Measurements from ENCODE around the gene FAM193B.
"Not testable (repeated sequence)": the region's sequence is repeated elsewhere in the genome, so short reads cannot be mapped to it uniquely, and the experiment has no call there.

The FAM193B gene

GRCh38 chr5:177575488-177575887, 21.1 kb upstream of the FAM193B start:
- DNase-seq: no peak

- no peak for DNase-seq
Observed at GRCh38 chr5:177569894-177570293, 15.5 kb upstream of the FAM193B start.

GRCh38 chr5:177568326-177568725, 14.0 kb upstream of the FAM193B start:
- no peak for DNase-seq

- no peak for DNase-seq
Observed at GRCh38 chr5:177565046-177565445, 10.7 kb upstream of the FAM193B start.

GRCh38 chr5:177559446-177559941, 5.1 kb upstream of the FAM193B start:
- DNase-seq: not testable (repeated sequence)

GRCh38 chr5:177557796-177558195, 3.4 kb upstream of the FAM193B start:
- no peak for DNase-seq

- no peak for DNase-seq
Observed at GRCh38 chr5:177557041-177557647, 2.8 kb upstream of the FAM193B start.

- no peak for DNase-seq
Observed at GRCh38 chr5:177555665-177556064, 1.3 kb upstream of the FAM193B start.

- no peak for DNase-seq
Observed at GRCh38 chr5:177555228-177555627, 865 bp upstream of the FAM193B start.

GRCh38 chr5:177553671-177554429, 513 bp downstream of the FAM193B start:
- no peak for DNase-seq

- no peak for DNase-seq
Observed at GRCh38 chr5:177552839-177553455, 1.4 kb downstream of the FAM193B start.

GRCh38 chr5:177550122-177550521, 4.2 kb downstream of the FAM193B start:
- no peak for DNase-seq

- no peak for DNase-seq
Observed at GRCh38 chr5:177548495-177548894, 5.9 kb downstream of the FAM193B start.

GRCh38 chr5:177547736-177548135, 6.6 kb downstream of the FAM193B start:
- no peak for DNase-seq

GRCh38 chr5:177546258-177546741, 8.1 kb downstream of the FAM193B start:
- DNase-seq: no peak

- DNase-seq: no peak
Observed at GRCh38 chr5:177545487-177546257, 8.7 kb downstream of the FAM193B start.

- DNase-seq: no peak
Observed at GRCh38 chr5:177542816-177543465, 11.4 kb downstream of the FAM193B start.

GRCh38 chr5:177540438-177540837, 13.9 kb downstream of the FAM193B start:
- DNase-seq: no peak

- no peak for DNase-seq
Observed at GRCh38 chr5:177539411-177539810, 15.0 kb downstream of the FAM193B start.

- DNase-seq: no peak
Observed at GRCh38 chr5:177538876-177539275, 15.5 kb downstream of the FAM193B start.

- no peak for DNase-seq
Observed at GRCh38 chr5:177537389-177538361, 16.7 kb downstream of the FAM193B start.
